Measurements from ENCODE around the gene SLC35G2.
"Not testable (repeated sequence)": the region's sequence is repeated elsewhere in the genome, so short reads cannot be mapped to it uniquely, and the experiment has no call there.

Gene SLC35G2

GRCh38 chr3:136862617-136863322 is 43.8 kb downstream of the SLC35G2 start:
- Histone ChIP-seq H3K9ac (peak overlapping the region; percentile 16), H2AFZ (peak overlapping the region; percentile 97), H3K27me3 (ENCODE audit: control insufficient read depth, insufficient read depth, low read length) (no peaks in the 10 kb centered on the region), H3K9me3 (ENCODE audit: control insufficient read depth, low read length) (no peaks in the 10 kb centered on the region), H3K27ac (peak overlapping the region; percentile 92), H3K36me3 (ENCODE audit: control insufficient read depth, insufficient read depth, low read length) (no peaks in the 10 kb centered on the region), H3K4me1 (peaks cover 5% of the 10 kb centered on the region), H3K79me2 (peaks cover 20% of the 10 kb centered on the region), H3K4me3 (ENCODE audit: low read depth, low read length) (peak overlapping the region; percentile 73), H3K4me2 (ENCODE audit: low read length) (peak overlapping the region; percentile 81)
- no peak for TF ChIP-seq CTCF (IDR thresholded peaks at IDR 0.05)

GRCh38 chr3:136869282-136869681 is 50.4 kb downstream of the SLC35G2 start:
- H3K27ac ChIP-seq, result no peak overlapping the region
- H3K79me2 ChIP-seq, result peaks cover 72% of the 10 kb centered on the region
- H3K4me3 ChIP-seq (ENCODE audit: low read depth, low read length), result no peak overlapping the region
- no peaks in the 10 kb centered on the region for H3K36me3 ChIP-seq (ENCODE audit: control insufficient read depth, insufficient read depth, low read length)
- H3K9ac ChIP-seq, result no peak overlapping the region
- no peak overlapping the region for H2AFZ ChIP-seq
- no peak overlapping the region for H3K4me2 ChIP-seq (ENCODE audit: low read length)
- no peaks in the 10 kb centered on the region for H3K4me1 ChIP-seq
- H3K9me3 ChIP-seq (ENCODE audit: control insufficient read depth, low read length), result no peaks in the 10 kb centered on the region
- H3K27me3 ChIP-seq (ENCODE audit: control insufficient read depth, insufficient read depth, low read length), result no peaks in the 10 kb centered on the region
- TF ChIP-seq CTCF (IDR thresholded peaks at IDR 0.05), result no peak

GRCh38 chr3:136872258-136872657 is 53.3 kb downstream of the SLC35G2 start:
- H3K27me3 ChIP-seq (ENCODE audit: control insufficient read depth, insufficient read depth, low read length); H3K4me2 ChIP-seq (ENCODE audit: low read length); H3K4me3 ChIP-seq (ENCODE audit: low read depth, low read length); H3K27ac ChIP-seq; H3K4me1 ChIP-seq; H3K9ac ChIP-seq; H3K9me3 ChIP-seq (ENCODE audit: control insufficient read depth, low read length); H2AFZ ChIP-seq; H3K36me3 ChIP-seq (ENCODE audit: control insufficient read depth, insufficient read depth, low read length): not testable (repeated sequence)
- H3K79me2 ChIP-seq, result peaks cover 67% of the 10 kb centered on the region

- H3K36me3 ChIP-seq (ENCODE audit: control insufficient read depth, insufficient read depth, low read length); H3K27me3 ChIP-seq (ENCODE audit: control insufficient read depth, insufficient read depth, low read length); H3K4me2 ChIP-seq (ENCODE audit: low read length); H2AFZ ChIP-seq; H3K4me3 ChIP-seq (ENCODE audit: low read depth, low read length); H3K9me3 ChIP-seq (ENCODE audit: control insufficient read depth, low read length); H3K27ac ChIP-seq; H3K4me1 ChIP-seq; H3K9ac ChIP-seq: not testable (repeated sequence)
- H3K79me2 ChIP-seq, result peaks cover 58% of the 10 kb centered on the region
These were observed 60.6 kb downstream of the SLC35G2 start for GRCh38 chr3:136879510-136879909.

- H3K4me3 ChIP-seq (ENCODE audit: low read depth, low read length), result no peak overlapping the region
- H3K4me1 ChIP-seq, result peaks cover 3% of the 10 kb centered on the region
- H3K27me3 ChIP-seq (ENCODE audit: control insufficient read depth, insufficient read depth, low read length), result no peaks in the 10 kb centered on the region
- no peak overlapping the region for H3K4me2 ChIP-seq (ENCODE audit: low read length)
- no peak for TF ChIP-seq CTCF (IDR thresholded peaks at IDR 0.05)
- H2AFZ ChIP-seq, result no peak overlapping the region
- H3K36me3 ChIP-seq (ENCODE audit: control insufficient read depth, insufficient read depth, low read length), result no peaks in the 10 kb centered on the region
- H3K9ac ChIP-seq, result no peak overlapping the region
- no peaks in the 10 kb centered on the region for H3K9me3 ChIP-seq (ENCODE audit: control insufficient read depth, low read length)
- peaks cover 59% of the 10 kb centered on the region for H3K79me2 ChIP-seq
- H3K27ac ChIP-seq, result no peak overlapping the region
These were observed 63.6 kb downstream of the SLC35G2 start for GRCh38 chr3:136882571-136882970.
